EL (cell line): ENCODE measurements around the gene KSR1.

Experiments used
- DNase-seq: peaks from one replicate; pipeline ENCODE4 v3.0.0-alpha.2; 2016

The KSR1 gene

GRCh38 chr17:27575096-27575911, 119.1 kb downstream of the KSR1 start:
- DNase-seq = no peak

- DNase-seq = no peak
Observed at GRCh38 chr17:27575912-27576252, 119.6 kb downstream of the KSR1 start.

- DNase-seq = no peak
Observed at GRCh38 chr17:27576477-27577083, 120.3 kb downstream of the KSR1 start.

GRCh38 chr17:27577121-27577761, 121.0 kb downstream of the KSR1 start:
- DNase-seq = peak; percentile 67

GRCh38 chr17:27577884-27578717, 121.9 kb downstream of the KSR1 start:
- DNase-seq = no peak

GRCh38 chr17:27578718-27579085, 122.5 kb downstream of the KSR1 start:
- peak; percentile 27 for DNase-seq

GRCh38 chr17:27579304-27579703, 123.1 kb downstream of the KSR1 start:
- no peak for DNase-seq

- DNase-seq = no peak
Observed at GRCh38 chr17:27579897-27580321, 123.7 kb downstream of the KSR1 start.

- DNase-seq = no peak
Observed at GRCh38 chr17:27581016-27581415, 124.8 kb downstream of the KSR1 start.

- no peak for DNase-seq
Observed at GRCh38 chr17:27582696-27583095, 126.4 kb downstream of the KSR1 start.

- no peak for DNase-seq
Observed at GRCh38 chr17:27585153-27585681, 129.0 kb downstream of the KSR1 start.

- no peak for DNase-seq
Observed at GRCh38 chr17:27585792-27586191, 129.5 kb downstream of the KSR1 start.

- DNase-seq = peak; percentile 24
Observed at GRCh38 chr17:27586203-27586721, 130.0 kb downstream of the KSR1 start.

- no peak for DNase-seq
Observed at GRCh38 chr17:27588354-27588753, 132.1 kb downstream of the KSR1 start.

- DNase-seq = no peak
Observed at GRCh38 chr17:27590864-27591263, 134.6 kb downstream of the KSR1 start.

- no peak for DNase-seq
Observed at GRCh38 chr17:27591986-27592385, 135.7 kb downstream of the KSR1 start.

GRCh38 chr17:27593232-27593856, 137.1 kb downstream of the KSR1 start:
- no peak for DNase-seq

- no peak for DNase-seq
Observed at GRCh38 chr17:27593857-27594255, 137.6 kb downstream of the KSR1 start.

- DNase-seq = no peak
Observed at GRCh38 chr17:27595208-27595607, 139.0 kb downstream of the KSR1 start.

GRCh38 chr17:27596096-27596495, 139.8 kb downstream of the KSR1 start:
- DNase-seq = no peak

GRCh38 chr17:27596566-27597187, 140.4 kb downstream of the KSR1 start:
- DNase-seq = no peak

GRCh38 chr17:27597188-27597580, 140.9 kb downstream of the KSR1 start:
- DNase-seq = no peak
